K562 (cell line): Measurements from ENCODE around the gene N4BP3. TPM values are rescaled to one million over a fixed set of nuclear protein-coding genes. Genes with fewer than 3 reads are reported as not detected.
A peak's percentile ranks its signal among the peaks of the same experiment; 100 is the strongest.

Experiments used
- ATAC-seq: fragments of 200-7000 bp; cut with Tn5 transposase; 3 replicates; pipeline ENCODE4 v1.9.1; 2020; ENCODE audit warnings: moderate library complexity
- BruUV-seq: library from RNA; stranded (reverse); fragments of 400-500 nt; replicated peaks from 2 replicates; lab custom pipeline; 2021; lab: Mats Ljungman, UMichigan
- CTCF ChIA-PET: fragments of 300-600 bp; formaldehyde crosslinking; extraction: SDS; loops from one replicate; lab custom pipeline; 2021; ENCODE audit warnings: low intra/inter-chr PET ratio; lab: Yijun Ruan, JAX
- POLR2A ChIA-PET: fragments of 300-600, 350-650 bp; sonication (Branson Sonifier 250); formaldehyde crosslinking; extraction: SDS; loops from one replicate; lab custom pipeline; 2021; ENCODE audit warnings: antibody characterized with exemption, inconsistent platforms; lab: Yijun Ruan, JAX
- DNase-seq, 4 experiments: peaks; one replicate each; pipeline versions ENCODE4 v3.0.0 to v3.0.0-alpha.2; 2011 to 2018; ENCODE audit warnings: low spot score in 3 of 4, mixed read lengths in 3 of 4; ENCODE audit errors: extremely low read depth in 1 of 4
- FAIRE-seq: peaks from 2 replicates; lab custom pipeline; 2011; peaks lifted over from hg19 to GRCh38; lab: Jason Lieb, UNC
- H2AFZ ChIP-seq: 2 replicates; pipeline ENCODE4 v1.6.0; 2011; ENCODE audit warnings: low read depth, low read length, control low read depth, inconsistent platforms
- H3K27ac ChIP-seq: fragments of 200-600 bp; 3 replicates; pipeline ENCODE4 v1.8.0; 2011; ENCODE audit warnings: low read depth, mild to moderate bottlenecking, control low read depth, inconsistent platforms, low read length, moderate library complexity, mixed read lengths; ENCODE audit errors: extremely low read depth
- H3K27me3 ChIP-seq, 2 experiments: fragments of 300-600 bp in 1 of 2; 2 replicates in 1 of 2; 3 replicates in 1 of 2; pipeline versions ENCODE4 v1.6.0 to v1.8.0; 2011; ENCODE audit warnings: inconsistent platforms in 2 of 2, low read length in 2 of 2, mild to moderate bottlenecking in 1 of 2, mixed read lengths in 1 of 2, moderate library complexity in 1 of 2; ENCODE audit not compliant: control insufficient read depth in 2 of 2, insufficient read depth in 2 of 2
- H3K36me3 ChIP-seq: fragments of 300-600 bp; 3 replicates; pipeline ENCODE4 v1.8.0; 2011; ENCODE audit warnings: mild to moderate bottlenecking, low read length, inconsistent platforms; ENCODE audit not compliant: control insufficient read depth, insufficient read depth
- H3K4me1 ChIP-seq, 2 experiments: fragments of 200-600 bp in 1 of 2; replicated peaks in 1 of 2; 2 replicates in 1 of 2; 3 replicates in 1 of 2; pipeline versions ENCODE4 v1.5.1 to v1.8.0; 2011; ENCODE audit warnings: inconsistent platforms in 2 of 2, low read length in 2 of 2, mild to moderate bottlenecking in 1 of 2, mixed read lengths in 1 of 2, moderate library complexity in 1 of 2; ENCODE audit not compliant: control insufficient read depth in 2 of 2, insufficient read depth in 2 of 2
- H3K4me2 ChIP-seq: 2 replicates; pipeline ENCODE4 v1.6.1; 2011; ENCODE audit warnings: low read length, control low read depth, inconsistent platforms, mixed read lengths; ENCODE audit not compliant: insufficient read depth
- H3K4me3 ChIP-seq: fragments of 200-600 bp; sonication (generic), shearing (Covaris generic); 2 replicates; pipeline ENCODE4 v1.5.1; 2016; ENCODE audit warnings: control low read depth, inconsistent platforms
- H3K79me2 ChIP-seq: fragments of 200-600 bp; 3 replicates; pipeline ENCODE4 v1.8.0; 2011; ENCODE audit warnings: low read length, inconsistent platforms; ENCODE audit not compliant: control insufficient read depth, insufficient read depth
- H3K9ac ChIP-seq, 2 experiments: 2 replicates each; pipeline versions ENCODE4 v1.6.0 to v1.6.1; 2011; ENCODE audit warnings: low read depth in 2 of 2, low read length in 2 of 2, control low read depth in 1 of 2, inconsistent platforms in 1 of 2, mild to moderate bottlenecking in 1 of 2, mixed read lengths in 1 of 2; ENCODE audit not compliant: insufficient read depth in 1 of 2
- H3K9me1 ChIP-seq: one replicate; pipeline ENCODE4 v1.6.0; 2011; ENCODE audit warnings: inconsistent platforms, mild to moderate bottlenecking, low read length, moderate library complexity; ENCODE audit not compliant: control insufficient read depth, insufficient read depth
- H3K9me3 ChIP-seq: replicated peaks from 2 replicates; pipeline ENCODE4 v1.5.1; 2011; ENCODE audit warnings: low read depth, low read length, inconsistent platforms; ENCODE audit not compliant: control insufficient read depth, insufficient read depth
- H4K20me1 ChIP-seq: replicated peaks from 2 replicates; pipeline ENCODE4 v1.6.1; 2011; ENCODE audit warnings: low read length, inconsistent platforms, mixed read lengths; ENCODE audit not compliant: control insufficient read depth, insufficient read depth
- SAFB ChIP-seq: fragments of 200-400 bp; formaldehyde crosslinking; IDR thresholded peaks from 2 replicates; pipeline ENCODE4 v1.6.1; 2017; ENCODE audit warnings: low read depth, low read length, borderline replicate concordance
- WGBS: fragments of 100-300 bp; shearing (Covaris generic); methylation state at CpG from one replicate; pipeline ENCODE4 v1.1.6; 2016; ENCODE audit warnings: low coverage, mixed read lengths; ENCODE audit not compliant: insufficient coverage; ENCODE audit errors: missing lambda C conversion rate; 5-methylcytosine and 5-hydroxymethylcytosine counted together
- in situ Hi-C: fragments of 300-500 bp; cut with MboI; formaldehyde crosslinking; loops from 4 replicates; pipeline ENCODE4 v1.15.0; 2018; ENCODE audit warnings: inconsistent platforms, mixed read lengths
- intact Hi-C: fragments of 100-400 bp; cut with micrococcal nuclease; formaldehyde crosslinking; loops from 2 replicates; pipeline ENCODE4 v1.14.2; 2022
- polyA plus RNA-seq, 8 experiments: library from polyadenylated mRNA; depleted of rRNA in 4 of 8; stranded (reverse) in 5 of 8; unstranded in 3 of 8; fragments of >200 nt; fragmentation: Nextera tagmentation in 2 of 8; fragmentation: Illumina TruSeq in 1 of 8; extraction: Ambion mirVana in 2 of 8; extraction: Trizol in 1 of 8; gene quantifications; 2 replicates each; pipeline versions ENCODE4 v1.2.1 to v1.2.3, GENCODE V29; 2011 to 2014; ENCODE audit warnings: inconsistent platforms in 1 of 8, missing spikeins in 1 of 8
- total RNA-seq, 7 experiments: library from RNA; depleted of rRNA in 6 of 7; stranded (reverse); fragments of >200 nt in 6 of 7; fragmentation: Illumina TruSeq in 2 of 7; extraction: Trizol in 2 of 7; gene quantifications; 2 replicates each; pipeline versions ENCODE4 v1.2.1 to v1.2.3, GENCODE V29; 2011 to 2021; ENCODE audit warnings: low replicate concordance in 1 of 7
- TF ChIP-seq, protein P1 (sequence below), 2 experiments: IDR thresholded peaks; 2 replicates each; pipeline ENCODE4 v1.6.1; 2011; ENCODE audit warnings: borderline replicate concordance in 1 of 2, control low read depth in 1 of 2, low read depth in 1 of 2, low read length in 1 of 2, mild to moderate bottlenecking in 1 of 2, mixed read lengths in 1 of 2, moderate library complexity in 1 of 2; ENCODE audit not compliant: insufficient read depth in 1 of 2, insufficient read length in 1 of 2, poor library complexity in 1 of 2, severe bottlenecking in 1 of 2; ENCODE audit errors: extremely low read depth in 1 of 2
- TF ChIP-seq, protein P2 (sequence below), 3 experiments: IDR thresholded peaks in 2 of 3; conservative IDR thresholded peaks in 1 of 3; 2 replicates each; pipeline ENCODE4 v1.5.1; 2011 to 2012; ENCODE audit warnings: low read length in 3 of 3, mild to moderate bottlenecking in 3 of 3, control low read depth in 2 of 3, improper control_type of control experiment in 1 of 3, inconsistent platforms in 1 of 3, low read depth in 1 of 3, mixed read lengths in 1 of 3, moderate library complexity in 1 of 3; ENCODE audit not compliant: insufficient read depth in 2 of 3

The N4BP3 gene
- total and polyA plus RNA-seq, 9 of the 15 experiments (the other 6 are each of a cell fraction or from before 2014, with no cell fraction given), result 0.06 to 7.0 (median 2.4) TPM

DNA sequence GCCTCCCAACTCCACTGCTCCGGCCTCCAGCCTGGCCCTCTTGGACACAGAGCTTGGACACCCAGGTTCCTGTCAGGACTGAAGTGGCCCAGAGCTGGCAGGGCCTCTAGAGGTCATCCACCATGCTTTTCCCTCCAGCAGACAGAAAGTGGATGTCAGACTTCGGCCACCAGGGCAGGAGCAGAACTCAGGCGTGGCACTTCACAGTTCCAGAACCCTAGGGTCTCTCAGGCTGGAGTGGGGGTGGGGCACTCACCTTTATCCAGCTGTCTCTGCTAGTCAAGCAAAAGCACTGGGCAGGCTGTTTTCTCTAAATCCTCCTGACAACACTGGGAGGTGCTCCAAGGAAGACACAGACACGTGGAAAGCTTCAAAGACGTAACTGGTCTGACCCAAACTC is 35.6 kb upstream of the N4BP3 start:
- Histone ChIP-seq H3K9me3 (no peaks in the 10 kb centered on the region), H3K27me3 (peaks cover 3 to 4% of the 10 kb centered on the region in 2 experiments; a peak in 2 of 5 replicates), H3K9ac (no peak overlapping the region; a peak in 1 of 4 replicates), H4K20me1 (no peaks in the 10 kb centered on the region), H3K4me3 (no peak overlapping the region), H3K79me2 (no peaks in the 10 kb centered on the region), H3K4me2 (no peak overlapping the region), H2AFZ (peak overlapping the region; percentile 7; the same call in 1 of the 2 replicates), H3K4me1 (peaks cover 20% of the 10 kb centered on the region in 2 experiments; a peak in 4 of 5 replicates), H3K36me3 (no peaks in the 10 kb centered on the region), H3K9me1 (no peaks in the 10 kb centered on the region), H3K27ac (no peak overlapping the region)
- FAIRE-seq (no peak), DNase-seq (peak in 1 of 4 experiments; percentile 13), ATAC-seq (no peak)
- POLR2A ChIA-PET, result interaction anchor here (0.7 to 1.4 kb wide), 9 partner anchors 21 to 134 kb away, joined by 3 to 8 read pairs (median 3); partner anchors contain the start of genes HNRNPAB and NHP2
- intact Hi-C loops (no loop called here), in situ Hi-C loops (loop anchor here (5.0 kb wide), 1 partner anchor 75 kb away; the partner anchor contains the start of gene NHP2)
- 52% methylated on average over 3 of the region's 5 CpGs for WGBS
- TF ChIP-seq, protein P1, sequence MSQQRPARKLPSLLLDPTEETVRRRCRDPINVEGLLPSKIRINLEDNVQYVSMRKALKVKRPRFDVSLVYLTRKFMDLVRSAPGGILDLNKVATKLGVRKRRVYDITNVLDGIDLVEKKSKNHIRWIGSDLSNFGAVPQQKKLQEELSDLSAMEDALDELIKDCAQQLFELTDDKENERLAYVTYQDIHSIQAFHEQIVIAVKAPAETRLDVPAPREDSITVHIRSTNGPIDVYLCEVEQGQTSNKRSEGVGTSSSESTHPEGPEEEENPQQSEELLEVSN (IDR thresholded peaks at IDR 0.05; ENCODE audit: borderline replicate concordance in 1 of 2, extremely low read depth in 1 of 2, insufficient read depth in 1 of 2, insufficient read length in 1 of 2, low read depth in 1 of 2, low read length in 1 of 2, poor library complexity in 1 of 2, severe bottlenecking in 1 of 2), result peak in 1 of 2 experiments; percentile 27
- TF ChIP-seq, protein P2, sequence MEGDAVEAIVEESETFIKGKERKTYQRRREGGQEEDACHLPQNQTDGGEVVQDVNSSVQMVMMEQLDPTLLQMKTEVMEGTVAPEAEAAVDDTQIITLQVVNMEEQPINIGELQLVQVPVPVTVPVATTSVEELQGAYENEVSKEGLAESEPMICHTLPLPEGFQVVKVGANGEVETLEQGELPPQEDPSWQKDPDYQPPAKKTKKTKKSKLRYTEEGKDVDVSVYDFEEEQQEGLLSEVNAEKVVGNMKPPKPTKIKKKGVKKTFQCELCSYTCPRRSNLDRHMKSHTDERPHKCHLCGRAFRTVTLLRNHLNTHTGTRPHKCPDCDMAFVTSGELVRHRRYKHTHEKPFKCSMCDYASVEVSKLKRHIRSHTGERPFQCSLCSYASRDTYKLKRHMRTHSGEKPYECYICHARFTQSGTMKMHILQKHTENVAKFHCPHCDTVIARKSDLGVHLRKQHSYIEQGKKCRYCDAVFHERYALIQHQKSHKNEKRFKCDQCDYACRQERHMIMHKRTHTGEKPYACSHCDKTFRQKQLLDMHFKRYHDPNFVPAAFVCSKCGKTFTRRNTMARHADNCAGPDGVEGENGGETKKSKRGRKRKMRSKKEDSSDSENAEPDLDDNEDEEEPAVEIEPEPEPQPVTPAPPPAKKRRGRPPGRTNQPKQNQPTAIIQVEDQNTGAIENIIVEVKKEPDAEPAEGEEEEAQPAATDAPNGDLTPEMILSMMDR (IDR thresholded peaks at IDR 0.05 in 2 of 3, conservative IDR thresholded peaks at IDR 0.05 in 1 of 3; ENCODE audit: insufficient read depth in 2 of 3, low read depth in 1 of 3, low read length in 3 of 3), result peak in 2 of 3 experiments; percentile 15 to 33; a peak in 1 of 6 replicates
- no peak for TF ChIP-seq SAFB
- CTCF ChIA-PET, result interaction anchor here (5.7 kb wide), 1 partner anchor 86 kb away, joined by 108 read pairs; no protein-coding TSS in a partner anchor
- BruUV-seq, result no TSS peak
